ENCODE results near the gene TGFB3.

Gene TGFB3

GRCh38 chr14:75985618-75986438 lies 4.0 kb upstream of the TGFB3 start, which contains the start of gene IFT43:
Gene IFT43, plus strand, starts transcription at chr14:75985763. Its CDS starts 24 bp downstream, at chr14:75985787.
- DNase-seq, result peak; percentile 76

- DNase-seq, result no peak
These were observed 2.9 kb upstream of the TGFB3 start for GRCh38 chr14:75984674-75985073.

GRCh38 chr14:75983019-75983358 lies 1.2 kb upstream of the TGFB3 start:
- DNase-seq, result no peak

- DNase-seq, result peak; percentile 63
These were observed 647 bp upstream of the TGFB3 start for GRCh38 chr14:75982266-75983018.

- DNase-seq, result no peak
These were observed 939 bp downstream of the TGFB3 start for GRCh38 chr14:75980856-75981255.

- no peak for DNase-seq
These were observed 1.9 kb downstream of the TGFB3 start for GRCh38 chr14:75979648-75980565.

- no peak for DNase-seq
These were observed 2.7 kb downstream of the TGFB3 start for GRCh38 chr14:75979071-75979571.

- peak; percentile 14 for DNase-seq
These were observed 3.5 kb downstream of the TGFB3 start for GRCh38 chr14:75978249-75978731.

GRCh38 chr14:75977582-75977943 lies 4.2 kb downstream of the TGFB3 start:
- no peak for DNase-seq

- no peak for DNase-seq
These were observed 4.8 kb downstream of the TGFB3 start for GRCh38 chr14:75976826-75977581.

GRCh38 chr14:75972801-75973421 lies 8.9 kb downstream of the TGFB3 start:
- no peak for DNase-seq

- DNase-seq, result no peak
These were observed 10.3 kb downstream of the TGFB3 start for GRCh38 chr14:75971509-75971908.

GRCh38 chr14:75970989-75971388 lies 10.8 kb downstream of the TGFB3 start:
- DNase-seq, result no peak

GRCh38 chr14:75969891-75970290 lies 11.9 kb downstream of the TGFB3 start:
- DNase-seq, result peak; percentile 34

- DNase-seq, result no peak
These were observed 12.7 kb downstream of the TGFB3 start for GRCh38 chr14:75969126-75969525.

GRCh38 chr14:75968456-75968855 lies 13.3 kb downstream of the TGFB3 start:
- DNase-seq, result no peak

GRCh38 chr14:75967866-75968265 lies 13.9 kb downstream of the TGFB3 start:
- DNase-seq, result no peak

- no peak for DNase-seq
These were observed 20.1 kb downstream of the TGFB3 start for GRCh38 chr14:75961662-75962061.

- no peak for DNase-seq
These were observed 21.6 kb downstream of the TGFB3 start for GRCh38 chr14:75960231-75960630.

GRCh38 chr14:75959031-75959430 lies 22.8 kb downstream of the TGFB3 start:
- DNase-seq, result no peak

GRCh38 chr14:75952489-75952888 lies 29.3 kb downstream of the TGFB3 start:
- DNase-seq, result no peak

GRCh38 chr14:75946785-75947184 lies 35.0 kb downstream of the TGFB3 start:
- no peak for DNase-seq

All from NCI-H226 (cell line).